IPS-NIHi7 (cell line): ENCODE data around the gene ZNF521.
"Not testable (repeated sequence)": the region's sequence is repeated elsewhere in the genome, so short reads cannot be mapped to it uniquely, and the experiment has no call there.

ENCODE experiments used
- DNase-seq: peaks from one replicate; pipeline ENCODE4 v3.0.0; 2012; ENCODE audit warnings: mixed read lengths; ENCODE audit errors: extremely low spot score

ZNF521 gene

DNA sequence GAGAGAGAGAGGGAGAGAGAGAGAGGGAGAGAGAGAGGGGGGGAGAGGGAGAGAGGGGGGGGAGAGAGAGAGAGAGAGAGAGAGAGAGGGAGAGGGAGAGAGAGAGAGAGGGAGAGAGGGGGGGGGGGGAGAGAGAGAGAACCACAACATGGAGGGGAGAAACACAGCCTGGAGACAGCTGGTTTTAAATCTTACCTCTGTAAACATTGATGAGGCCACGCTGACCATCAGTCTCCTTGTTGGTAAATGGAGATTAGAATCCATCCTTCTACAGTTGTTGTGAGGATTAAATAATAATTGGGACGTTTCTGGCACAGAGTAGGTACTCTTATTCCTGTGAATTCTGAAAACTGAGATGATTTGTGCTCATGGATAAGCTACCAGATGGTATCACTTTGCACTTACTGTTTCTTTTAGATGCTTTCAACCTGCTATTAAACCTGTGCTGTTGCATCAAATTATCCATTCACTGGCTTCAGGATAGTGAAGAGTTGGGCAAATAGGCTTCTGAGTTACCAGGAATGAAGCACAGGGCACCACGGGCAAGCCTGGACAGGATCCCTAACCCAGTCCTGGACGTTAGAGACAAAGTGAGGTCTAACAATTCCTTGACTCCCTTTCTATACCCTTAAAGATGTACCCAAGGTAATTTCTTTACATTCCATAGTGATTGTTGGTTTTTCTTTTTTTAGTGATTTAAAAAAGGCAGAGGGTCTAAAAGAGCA lies 318.1 kb downstream of the ZNF521 start:
- no peak for DNase-seq

DNA sequence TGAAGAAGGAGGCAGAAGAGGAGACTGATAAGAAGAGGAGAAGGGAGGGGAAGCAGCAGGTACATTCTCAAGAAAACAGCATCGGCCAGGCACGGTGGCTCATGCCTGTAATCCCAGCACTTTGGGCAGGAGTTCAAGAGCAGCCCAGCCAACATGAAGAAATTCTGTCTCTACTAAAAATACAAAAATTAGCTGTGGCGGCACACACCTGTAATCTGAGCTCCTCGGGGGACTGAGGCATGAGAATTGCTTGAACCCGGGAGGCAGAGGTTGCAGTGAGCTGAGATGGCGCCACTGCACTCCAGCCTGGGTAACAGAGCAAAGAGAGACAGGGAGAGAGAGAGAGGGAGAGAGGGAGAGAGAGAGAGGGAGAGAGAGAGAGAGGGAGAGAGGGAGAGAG lies 318.8 kb downstream of the ZNF521 start:
- not testable (repeated sequence) for DNase-seq

DNA sequence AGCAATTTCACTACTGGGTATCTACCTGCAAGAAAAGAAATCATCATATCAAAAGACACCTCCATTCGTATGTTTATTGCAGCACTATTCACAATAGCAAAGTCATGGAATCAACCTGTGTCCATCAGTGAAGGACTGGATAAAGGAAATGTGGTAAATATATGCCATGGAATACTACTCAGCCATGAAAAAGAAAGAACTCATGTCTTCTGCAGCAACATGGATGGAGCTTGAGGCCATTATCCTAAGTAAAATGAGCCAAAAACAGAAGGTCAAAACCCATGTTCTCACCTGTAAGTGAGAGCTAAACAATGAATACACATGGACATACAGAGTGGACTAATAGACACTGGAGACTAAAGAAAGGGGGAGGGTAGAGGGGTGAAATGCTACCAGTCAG lies 322.2 kb downstream of the ZNF521 start:
- no peak for DNase-seq

DNA sequence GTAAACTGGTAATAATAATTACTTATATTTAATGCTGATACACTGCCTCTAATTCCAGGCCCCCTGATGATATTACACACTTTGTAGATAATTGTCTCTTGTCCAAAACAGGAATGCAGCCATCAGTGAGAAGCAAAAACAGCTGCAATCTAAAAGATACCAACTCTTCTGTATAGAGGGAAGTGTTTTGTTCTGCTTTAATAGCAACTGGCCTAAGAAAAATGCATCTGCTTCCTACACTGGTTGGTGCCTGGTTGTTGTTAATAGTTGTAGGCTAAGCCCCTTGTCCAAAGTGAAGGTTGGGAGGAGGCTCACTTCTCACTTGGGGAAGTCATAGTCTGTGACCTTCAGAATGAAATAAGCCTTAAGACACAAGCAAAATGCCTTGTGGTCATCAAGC lies 332.0 kb downstream of the ZNF521 start:
- no peak for DNase-seq

DNA sequence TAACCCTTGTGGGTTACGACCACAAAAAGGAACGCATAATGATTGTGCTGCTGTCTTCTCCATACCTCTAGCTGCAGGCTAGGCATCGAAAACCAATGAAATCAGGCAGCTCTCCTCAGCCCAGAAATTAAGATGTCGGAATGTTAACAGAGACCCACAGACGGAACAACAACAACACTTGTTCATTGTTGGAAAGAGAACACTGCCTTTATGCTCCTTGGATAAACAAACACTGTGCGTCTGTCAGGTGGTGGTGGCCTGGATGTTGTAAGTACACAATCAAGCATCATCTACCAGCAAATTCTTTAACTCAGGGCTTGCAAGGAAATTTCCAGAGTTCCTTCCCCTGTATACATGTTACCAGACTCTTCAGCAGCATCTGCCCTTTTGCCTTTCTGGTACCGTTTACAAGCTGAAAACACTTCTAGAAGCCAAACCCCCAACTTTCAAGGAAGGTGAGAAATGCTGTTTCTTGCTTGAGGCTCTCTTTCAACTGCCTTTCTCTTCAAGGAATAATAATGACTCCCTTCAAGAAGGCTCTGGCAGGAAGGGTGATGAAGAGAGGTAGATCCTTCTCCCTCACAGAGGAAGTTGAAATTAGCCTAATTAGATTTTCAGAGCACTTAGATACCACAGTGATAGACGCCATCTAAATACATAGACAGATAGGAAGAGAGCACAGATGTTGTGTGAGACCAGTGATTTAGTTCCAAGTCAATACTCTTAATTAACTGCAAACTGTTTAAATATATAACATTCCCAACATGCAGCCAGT lies 332.7 kb downstream of the ZNF521 start:
- no peak for DNase-seq

DNA sequence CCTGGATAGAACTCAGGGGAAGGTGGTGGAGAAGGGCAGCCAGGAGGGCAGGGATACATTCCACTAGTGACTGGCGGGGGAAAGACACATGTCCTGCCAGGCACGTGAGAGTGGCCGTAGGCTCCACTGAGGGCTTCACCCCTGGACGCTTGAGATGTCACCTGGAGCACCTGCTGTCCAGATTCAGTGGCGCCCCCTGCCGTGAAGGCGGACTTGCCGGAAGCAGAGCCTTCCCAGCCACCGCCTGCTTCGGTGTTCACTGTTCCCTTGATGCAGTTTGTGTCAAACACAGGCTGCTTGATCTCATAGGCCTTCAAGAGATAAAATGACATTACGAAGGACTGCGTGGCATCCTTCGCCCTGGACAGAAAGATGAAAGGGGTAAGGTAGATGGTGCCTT lies 335.3 kb downstream of the ZNF521 start:
- DNase-seq: no peak

DNA sequence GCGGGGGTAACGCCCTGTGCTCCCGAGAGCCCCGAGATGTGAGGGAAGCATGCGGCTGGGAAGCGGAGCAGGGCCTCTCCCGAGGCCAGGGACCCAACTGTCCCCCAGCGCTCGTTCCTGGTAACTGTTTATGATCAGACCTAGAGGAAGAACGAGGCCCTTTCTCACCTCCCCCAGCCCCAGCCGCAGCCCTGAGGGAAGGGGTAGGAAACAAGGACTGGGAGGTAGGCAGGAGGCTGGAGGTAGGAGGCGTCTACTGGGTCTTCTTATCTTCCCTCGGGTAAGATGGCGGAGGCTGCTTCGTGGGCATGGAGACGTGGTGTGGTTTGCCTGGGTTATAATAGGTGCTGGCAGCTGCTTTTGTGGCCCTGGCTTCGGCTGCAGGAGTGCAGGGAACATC lies 335.8 kb downstream of the ZNF521 start:
- no peak for DNase-seq
